NCI-H1930 (cell line): ENCODE results near the gene OR52E6.

Experiments
- DNase-seq, 2 experiments: peaks; one replicate each; lab custom pipeline; 2025; lab: John Stamatoyannopoulos, UW

The OR52E6 gene

GRCh38 chr11:5796541-5796940 lies 45.2 kb downstream of the OR52E6 start:
- no peak for DNase-seq

GRCh38 chr11:5791165-5791564 lies 50.5 kb downstream of the OR52E6 start, which contains the start of gene OR52N1:
OR52N1 (minus strand) TSS chr11:5791265; CDS start chr11:5788816, 2,449 bp downstream.
- no peak for DNase-seq
